Activated T-helper 1 cell treated with anti-CD3 and anti-CD28 coated beads, Interleukin-12 subunit alpha, Interleukin-12 subunit beta, Interleukin-2, Interleukin-4 antibody, amounts not matched to agents 30 ng/mL and 10 ng/mL and 1 ng/mL, durations not matched to agents 14 hours and 24 hours and 36 hours (primary cell): ENCODE results near the gene TMEM158. TPM values are rescaled to one million over a fixed set of nuclear protein-coding genes. Genes with fewer than 3 reads are reported as not detected.

Experiments
- DNase-seq: peaks from one replicate; pipeline ENCODE4 v3.0.0; 2021; ENCODE audit warnings: low spot score
- H3K27ac Mint-ChIP-seq: one replicate; pipeline ENCODE4 v1.8.0; 2021; ENCODE audit warnings: mild to moderate bottlenecking, mixed read lengths
- H3K27me3 Mint-ChIP-seq: one replicate; pipeline ENCODE4 v1.8.0; 2022; ENCODE audit warnings: mild to moderate bottlenecking, moderate library complexity, mixed read lengths; ENCODE audit not compliant: insufficient read depth
- H3K36me3 Mint-ChIP-seq: one replicate; pipeline ENCODE4 v1.8.0; 2021; ENCODE audit warnings: low read depth, mixed read lengths
- H3K4me1 Mint-ChIP-seq: one replicate; pipeline ENCODE4 v1.8.0; 2021; ENCODE audit warnings: low read depth, mixed read lengths
- H3K4me3 Mint-ChIP-seq: one replicate; pipeline ENCODE4 v1.8.0; 2021; ENCODE audit warnings: mild to moderate bottlenecking, moderate library complexity, mixed read lengths
- H3K9me3 Mint-ChIP-seq: one replicate; pipeline ENCODE4 v1.8.0; 2021; ENCODE audit warnings: mixed read lengths
- intact Hi-C: fragments of 100-400 bp; cut with micrococcal nuclease; formaldehyde crosslinking; loops from one replicate; pipeline ENCODE4 v1.15.1; 2024
- total RNA-seq: library from RNA; stranded (reverse); gene quantifications from 2 replicates; pipeline ENCODE4 v1.2.3, GENCODE V29; 2022

The TMEM158 gene
- total RNA-seq, 1 donor from 2014 or later = 0.26 TPM

DNA sequence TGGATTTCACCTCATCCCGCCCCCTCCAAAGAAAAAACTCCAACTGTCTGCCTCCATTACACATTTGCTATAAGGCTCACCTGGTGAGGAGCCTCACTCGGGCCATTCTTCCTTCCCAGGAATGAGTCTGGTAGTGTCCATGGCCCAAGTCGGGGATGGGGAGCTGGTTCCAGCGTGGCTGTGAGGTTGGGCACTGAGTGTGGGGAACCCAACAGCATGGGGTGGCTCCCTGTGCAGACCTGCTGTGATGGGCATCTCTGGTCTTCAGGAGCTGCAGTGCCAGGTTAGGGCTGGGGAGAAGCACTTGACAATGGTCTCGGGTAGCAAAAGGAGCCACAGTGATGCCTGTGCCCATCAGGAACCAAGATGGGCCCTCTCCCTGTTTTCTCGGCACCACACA lies 39.2 kb downstream of the TMEM158 start:
- Mint-ChIP-seq H3K27me3 (peaks cover 12% of the 10 kb centered on the region), H3K4me3 (no peak overlapping the region), H3K27ac (no peak overlapping the region), H3K36me3 (no peaks in the 10 kb centered on the region), H3K4me1 (peaks cover 13% of the 10 kb centered on the region), H3K9me3 (no peaks in the 10 kb centered on the region)
- intact Hi-C loops = no loop called here
- no peak for DNase-seq

- H3K4me1 Mint-ChIP-seq = peaks cover 13% of the 10 kb centered on the region
- H3K27ac Mint-ChIP-seq = no peak overlapping the region
- no peak overlapping the region for H3K4me3 Mint-ChIP-seq
- peaks cover 9% of the 10 kb centered on the region for H3K27me3 Mint-ChIP-seq
- DNase-seq = no peak
- H3K36me3 Mint-ChIP-seq = no peaks in the 10 kb centered on the region
- H3K9me3 Mint-ChIP-seq = no peaks in the 10 kb centered on the region
- intact Hi-C loops = no loop called here
Measured at GRCh38 chr3:45185461-45185860, 40.6 kb downstream of the TMEM158 start.

- H3K36me3 Mint-ChIP-seq = no peaks in the 10 kb centered on the region
- intact Hi-C loops = no loop called here
- H3K9me3 Mint-ChIP-seq = no peaks in the 10 kb centered on the region
- H3K4me3 Mint-ChIP-seq = no peak overlapping the region
- H3K27me3 Mint-ChIP-seq = peaks cover 12% of the 10 kb centered on the region
- H3K4me1 Mint-ChIP-seq = peaks cover 13% of the 10 kb centered on the region
- DNase-seq = no peak
- H3K27ac Mint-ChIP-seq = no peak overlapping the region
Measured at GRCh38 chr3:45185052-45185451, 41.0 kb downstream of the TMEM158 start.

DNA sequence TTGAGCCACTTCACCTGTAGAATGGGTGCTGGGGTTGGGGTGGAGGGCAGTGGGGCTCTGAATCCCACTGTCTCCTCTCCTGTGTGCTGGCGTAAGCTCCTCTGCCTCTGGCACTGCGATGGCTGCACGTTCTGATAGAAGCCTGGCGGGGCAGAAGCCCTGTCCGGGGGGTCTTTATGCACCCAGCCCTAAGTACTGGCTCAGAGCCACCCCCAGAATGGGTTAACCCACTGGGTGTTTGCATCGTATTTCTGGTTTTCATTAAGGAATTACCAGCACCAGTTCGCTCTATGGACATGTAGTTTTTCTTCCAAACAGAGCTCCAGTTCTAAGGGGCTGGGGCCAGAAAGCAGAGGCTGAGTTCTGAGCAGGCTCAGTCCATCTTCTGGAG lies 42.2 kb downstream of the TMEM158 start:
- H3K36me3 Mint-ChIP-seq = no peaks in the 10 kb centered on the region
- peaks cover 17% of the 10 kb centered on the region for H3K27me3 Mint-ChIP-seq
- no peak overlapping the region for H3K4me3 Mint-ChIP-seq
- H3K27ac Mint-ChIP-seq = no peak overlapping the region
- no peaks in the 10 kb centered on the region for H3K9me3 Mint-ChIP-seq
- intact Hi-C loops = no loop called here
- peaks cover 13% of the 10 kb centered on the region for H3K4me1 Mint-ChIP-seq
- DNase-seq = no peak

- Mint-ChIP-seq H3K27ac (no peak overlapping the region), H3K4me3 (no peak overlapping the region), H3K36me3 (no peaks in the 10 kb centered on the region), H3K27me3 (peaks cover 17% of the 10 kb centered on the region), H3K9me3 (no peaks in the 10 kb centered on the region), H3K4me1 (peaks cover 13% of the 10 kb centered on the region)
- intact Hi-C loops = no loop called here
- DNase-seq = no peak
Measured at GRCh38 chr3:45182915-45183871, 42.9 kb downstream of the TMEM158 start.

DNA sequence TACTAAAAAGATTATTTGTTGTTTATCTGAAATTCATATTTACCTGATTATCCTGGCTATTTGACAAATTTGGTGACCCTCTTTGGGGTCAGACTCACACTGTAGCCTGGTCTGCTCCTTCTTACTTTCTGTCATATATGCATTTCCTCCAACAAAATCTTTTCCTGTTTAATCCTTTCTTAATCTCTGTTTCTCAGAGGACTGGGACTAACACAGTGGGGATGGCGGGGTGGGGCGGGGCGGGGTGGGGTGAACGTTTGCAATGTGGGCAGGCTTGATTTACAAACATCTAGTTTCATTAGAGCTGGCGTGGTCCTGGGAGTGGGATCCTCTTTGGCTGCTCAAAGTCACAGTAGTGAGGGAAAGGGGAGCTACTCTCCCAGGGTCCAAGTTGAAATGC lies 44.6 kb downstream of the TMEM158 start:
- Mint-ChIP-seq H3K4me1 (peaks cover 7% of the 10 kb centered on the region), H3K36me3 (no peaks in the 10 kb centered on the region)
- intact Hi-C loops = no loop called here

GRCh38 chr3:45180899-45181298 lies 45.2 kb downstream of the TMEM158 start:
- no peaks in the 10 kb centered on the region for H3K9me3 Mint-ChIP-seq
- no peak overlapping the region for H3K4me3 Mint-ChIP-seq
- H3K27me3 Mint-ChIP-seq = peaks cover 26% of the 10 kb centered on the region
- no peaks in the 10 kb centered on the region for H3K36me3 Mint-ChIP-seq
- no peak for DNase-seq
- no peak overlapping the region for H3K27ac Mint-ChIP-seq
- peaks cover 7% of the 10 kb centered on the region for H3K4me1 Mint-ChIP-seq
- intact Hi-C loops = no loop called here

More for the DNA sequence above, 44.6 kb downstream of the TMEM158 start:
- no peak overlapping the region for H3K4me3 Mint-ChIP-seq
- H3K27me3 Mint-ChIP-seq = peaks cover 23% of the 10 kb centered on the region
- no peak overlapping the region for H3K27ac Mint-ChIP-seq
- H3K9me3 Mint-ChIP-seq = no peaks in the 10 kb centered on the region
- no peak for DNase-seq

DNA sequence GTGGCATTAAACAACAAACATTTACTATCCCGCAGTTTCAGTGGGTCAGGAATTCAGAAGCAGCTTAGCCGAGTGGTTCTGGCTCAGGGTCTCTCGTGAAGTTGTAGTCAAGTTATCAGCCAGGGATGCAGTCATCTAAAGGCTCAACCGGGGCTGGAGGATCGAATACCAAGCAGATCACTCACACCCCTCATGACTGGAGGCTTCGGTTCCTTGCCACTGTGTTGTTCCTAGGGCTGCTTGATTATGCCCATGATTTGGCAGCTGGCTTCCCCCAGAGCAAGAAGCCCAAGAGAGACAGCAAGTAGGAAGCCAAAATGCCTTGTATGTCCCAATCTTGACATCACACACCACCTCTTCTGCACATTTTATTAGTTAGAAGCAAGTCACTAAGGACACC lies 46.0 kb downstream of the TMEM158 start:
- H3K27me3 Mint-ChIP-seq = peaks cover 28% of the 10 kb centered on the region
- intact Hi-C loops = no loop called here
- H3K27ac Mint-ChIP-seq = no peak overlapping the region
- no peak for DNase-seq
- peaks cover 7% of the 10 kb centered on the region for H3K4me1 Mint-ChIP-seq
- no peak overlapping the region for H3K4me3 Mint-ChIP-seq
- no peaks in the 10 kb centered on the region for H3K36me3 Mint-ChIP-seq
- no peaks in the 10 kb centered on the region for H3K9me3 Mint-ChIP-seq

DNA sequence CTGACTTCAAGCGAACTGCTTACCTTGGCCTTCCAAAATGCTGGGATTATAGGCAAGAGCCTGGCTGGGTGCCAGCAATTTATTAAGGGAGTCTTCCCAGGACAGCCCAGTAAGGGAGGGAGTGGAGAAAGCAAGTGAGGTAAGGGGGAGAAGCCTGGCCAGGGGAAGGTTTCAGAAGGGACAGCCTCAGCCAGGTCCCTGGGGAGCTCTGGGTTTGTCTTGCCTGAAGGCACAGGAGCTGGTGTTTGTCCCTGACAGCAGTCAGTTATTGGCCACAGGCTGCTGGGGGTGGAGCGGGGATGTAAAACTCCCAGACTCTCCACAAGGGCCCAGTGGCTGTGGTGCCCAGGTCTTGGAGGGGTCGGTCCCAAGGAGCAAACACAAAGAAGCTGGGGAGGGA lies 46.9 kb downstream of the TMEM158 start:
- intact Hi-C loops = no loop called here
- H3K27ac Mint-ChIP-seq = no peak overlapping the region
- no peaks in the 10 kb centered on the region for H3K9me3 Mint-ChIP-seq
- no peak overlapping the region for H3K4me3 Mint-ChIP-seq
- H3K27me3 Mint-ChIP-seq = peaks cover 28% of the 10 kb centered on the region
- peaks cover 7% of the 10 kb centered on the region for H3K4me1 Mint-ChIP-seq
- no peaks in the 10 kb centered on the region for H3K36me3 Mint-ChIP-seq
- DNase-seq = no peak

DNA sequence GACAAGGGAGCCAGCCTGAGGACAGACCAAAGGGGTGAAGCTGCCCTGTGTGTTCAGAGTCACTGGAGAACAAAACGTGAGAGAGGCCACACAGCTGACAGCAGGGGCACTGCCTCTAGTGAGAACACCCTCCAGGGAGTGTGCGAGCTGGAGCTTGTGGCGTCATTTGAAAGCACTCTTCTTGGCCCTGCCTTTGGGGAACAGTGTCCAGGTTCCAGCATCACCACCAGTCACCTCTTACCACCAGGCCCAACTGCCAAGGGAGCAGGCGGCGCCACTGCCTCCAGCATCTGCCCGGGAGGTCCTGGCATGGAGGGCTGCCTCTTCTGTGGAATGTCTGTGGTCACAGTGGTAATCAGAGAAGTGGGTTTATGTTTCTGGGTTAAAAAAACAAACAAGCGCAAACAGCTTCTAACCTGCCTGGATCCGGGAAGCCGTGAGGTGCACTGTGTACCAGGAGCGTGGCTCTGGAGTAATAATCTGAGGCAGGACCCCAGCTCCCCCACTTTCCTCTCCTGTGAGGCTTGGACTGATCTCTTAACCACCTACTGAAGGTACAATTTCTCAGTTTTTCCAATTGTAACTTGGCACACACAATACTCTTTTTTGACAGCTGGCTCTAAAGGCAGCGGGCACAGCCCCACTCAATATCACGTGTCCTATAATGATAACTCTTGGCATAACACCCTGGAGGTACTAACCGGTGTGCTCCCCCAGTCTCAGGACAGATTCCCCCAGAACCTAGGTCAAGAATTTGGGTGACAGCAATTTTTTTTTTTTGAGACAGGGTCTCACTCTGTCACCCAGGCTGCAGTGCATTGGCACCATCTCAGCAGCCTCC lies 47.7 kb downstream of the TMEM158 start:
- Mint-ChIP-seq H3K4me1 (peaks cover 6% of the 10 kb centered on the region), H3K27ac (no peak overlapping the region), H3K9me3 (no peaks in the 10 kb centered on the region), H3K4me3 (no peak overlapping the region), H3K27me3 (peaks cover 28% of the 10 kb centered on the region), H3K36me3 (no peaks in the 10 kb centered on the region)
- intact Hi-C loops = no loop called here
- DNase-seq = no peak

- Mint-ChIP-seq H3K36me3 (no peaks in the 10 kb centered on the region), H3K27me3 (peaks cover 23% of the 10 kb centered on the region), H3K4me1 (no peaks in the 10 kb centered on the region), H3K4me3 (no peak overlapping the region), H3K9me3 (no peaks in the 10 kb centered on the region), H3K27ac (no peak overlapping the region)
- DNase-seq = no peak
- intact Hi-C loops = no loop called here
Measured at GRCh38 chr3:45176912-45177311, 49.2 kb downstream of the TMEM158 start.
